Measurements from ENCODE around the gene TLX1.

The TLX1 gene

DNA sequence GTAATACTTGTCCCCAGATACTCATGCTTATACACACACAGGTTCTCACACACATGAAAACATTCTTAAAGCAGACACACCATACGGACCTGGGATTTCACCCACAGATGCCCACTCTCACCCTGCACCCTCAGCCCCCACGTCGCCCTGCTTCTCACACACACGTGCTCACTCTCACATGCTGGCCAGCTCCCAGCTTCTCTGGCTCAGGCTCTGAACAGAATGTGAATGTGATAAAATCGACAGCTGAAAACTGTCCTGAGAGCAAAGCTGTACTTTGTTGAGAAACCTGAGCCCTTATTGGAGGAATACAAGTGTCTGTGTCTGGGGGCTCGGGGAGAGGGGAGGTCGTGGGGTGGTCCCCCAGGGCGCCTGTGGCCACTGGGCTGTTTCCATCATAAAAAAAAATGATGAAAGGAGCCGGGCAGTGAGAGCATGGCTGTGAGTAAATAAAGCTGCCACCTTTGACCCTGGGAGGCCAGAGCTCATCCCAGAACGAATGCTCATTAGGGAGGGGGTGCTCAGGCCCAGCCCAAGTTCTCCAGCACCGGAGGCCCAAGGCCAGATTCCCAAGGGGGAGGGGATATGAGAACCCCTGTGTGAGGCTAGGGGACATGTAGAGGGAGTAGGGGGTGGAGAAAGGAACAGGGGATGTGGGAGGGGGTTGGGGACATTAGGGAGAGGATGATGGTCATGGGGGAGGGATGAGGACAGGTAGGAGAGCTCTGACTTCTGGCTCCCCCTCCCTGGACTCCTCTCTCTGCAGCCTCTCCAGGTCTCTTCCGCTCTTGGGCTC, 18.1 kb upstream of the TLX1 start:
- no peak for DNase-seq (ENCODE audit: low read depth)

GRCh38 chr10:101113890-101114403, 17.2 kb upstream of the TLX1 start:
- no peak for DNase-seq (ENCODE audit: low read depth)

DNA sequence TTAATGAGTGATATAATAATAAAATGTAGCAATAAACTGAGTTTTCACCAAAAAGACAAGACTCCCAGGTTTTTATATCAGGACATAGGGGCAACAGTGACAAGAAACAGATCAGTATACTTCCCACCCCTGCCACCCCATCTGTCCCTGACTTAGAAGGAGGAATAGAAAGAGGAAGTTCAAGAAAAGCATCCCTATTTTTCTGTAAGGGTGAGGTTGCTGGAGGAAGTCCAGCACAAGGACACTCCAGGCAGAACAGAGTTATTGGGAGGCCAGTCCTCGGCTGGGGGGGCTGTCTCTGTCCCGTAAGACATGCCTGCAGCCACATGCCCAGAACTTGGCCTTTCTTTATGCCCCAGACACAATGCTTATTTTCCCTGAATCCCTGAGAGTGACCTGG, 16.5 kb upstream of the TLX1 start:
- no peak for DNase-seq (ENCODE audit: low read depth)

GRCh38 chr10:101116754-101117153, 14.3 kb upstream of the TLX1 start:
- DNase-seq (ENCODE audit: low read depth): no peak

DNA sequence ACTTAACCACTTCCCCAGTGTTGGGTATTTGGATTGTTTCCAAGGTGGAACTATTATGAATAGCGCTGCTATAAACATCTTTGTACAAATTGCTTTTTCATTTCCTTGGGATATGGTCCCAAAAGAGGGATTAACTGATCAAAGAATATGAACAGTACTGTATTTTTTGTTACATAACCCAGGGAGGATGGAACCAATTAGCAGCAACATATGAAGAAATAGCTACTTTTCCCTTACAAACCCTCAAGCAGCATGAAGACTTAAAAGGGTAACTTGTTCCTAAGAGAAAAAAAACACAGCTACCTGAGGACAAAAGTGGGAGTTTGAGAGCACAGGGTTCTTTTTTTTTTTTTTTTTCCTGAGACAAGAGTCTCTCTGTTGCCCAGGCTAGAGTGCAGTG, 13.1 kb upstream of the TLX1 start:
- no peak for DNase-seq (ENCODE audit: low read depth)

GRCh38 chr10:101120520-101120883, 10.6 kb upstream of the TLX1 start:
- DNase-seq (ENCODE audit: low read depth): no peak

DNA sequence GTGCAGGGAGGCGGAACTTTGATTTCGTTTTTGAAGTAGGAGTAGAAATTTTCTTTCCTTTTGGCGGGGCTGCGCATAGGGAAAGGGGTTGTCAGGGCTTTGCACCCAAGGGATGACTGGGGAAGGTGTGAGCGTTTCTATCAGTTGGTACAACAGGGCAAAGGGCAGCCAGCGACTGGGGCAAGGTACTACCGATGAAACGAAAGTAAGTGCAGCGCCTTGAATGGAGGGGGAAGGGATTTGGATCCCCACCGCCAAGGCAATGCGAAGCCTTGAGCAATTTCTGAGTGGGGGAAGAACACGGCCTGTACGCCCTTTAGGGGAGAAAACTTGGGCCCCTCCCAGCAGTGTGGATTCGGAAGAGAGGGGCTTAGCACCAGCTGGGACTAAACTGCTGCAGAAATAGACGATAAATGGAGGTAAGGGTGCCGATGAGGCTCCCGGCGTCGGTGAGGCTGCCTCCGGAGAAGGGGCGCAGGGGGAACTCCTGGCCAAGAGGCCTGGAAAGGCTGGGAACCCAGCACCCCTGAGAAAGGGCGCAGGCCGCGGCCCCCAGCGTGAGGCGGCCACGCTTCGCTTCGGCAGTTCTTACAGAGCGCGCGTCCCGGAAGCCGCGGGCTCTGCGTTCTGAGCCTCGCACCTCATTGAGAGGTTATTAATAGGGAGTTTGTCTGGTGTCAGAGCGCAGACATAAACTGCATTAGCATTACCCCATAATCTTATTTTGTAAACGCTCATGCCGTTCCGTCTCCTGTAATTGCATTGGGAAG, 10.0 kb upstream of the TLX1 start:
- DNase-seq (ENCODE audit: low read depth): no peak

DNA sequence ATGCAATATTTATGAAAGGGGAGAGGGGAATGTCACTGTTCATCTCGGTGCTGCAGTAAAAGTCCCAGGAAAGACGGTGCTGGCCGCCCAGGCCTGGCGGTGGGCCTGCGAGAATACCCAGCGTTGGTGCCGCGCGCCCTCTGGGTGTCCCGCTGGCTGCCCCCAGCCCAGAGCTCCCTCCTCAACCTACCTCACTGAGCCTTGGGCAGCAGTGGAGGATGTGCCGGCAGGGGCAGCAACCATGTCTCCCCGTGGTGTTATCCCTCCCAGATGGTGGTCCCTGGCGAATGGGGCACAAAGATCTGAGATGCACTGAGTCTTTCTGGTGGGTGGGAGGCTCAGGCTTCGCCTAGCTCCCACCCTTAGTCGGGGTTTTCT, 9.5 kb upstream of the TLX1 start:
- no peak for DNase-seq (ENCODE audit: low read depth)

DNA sequence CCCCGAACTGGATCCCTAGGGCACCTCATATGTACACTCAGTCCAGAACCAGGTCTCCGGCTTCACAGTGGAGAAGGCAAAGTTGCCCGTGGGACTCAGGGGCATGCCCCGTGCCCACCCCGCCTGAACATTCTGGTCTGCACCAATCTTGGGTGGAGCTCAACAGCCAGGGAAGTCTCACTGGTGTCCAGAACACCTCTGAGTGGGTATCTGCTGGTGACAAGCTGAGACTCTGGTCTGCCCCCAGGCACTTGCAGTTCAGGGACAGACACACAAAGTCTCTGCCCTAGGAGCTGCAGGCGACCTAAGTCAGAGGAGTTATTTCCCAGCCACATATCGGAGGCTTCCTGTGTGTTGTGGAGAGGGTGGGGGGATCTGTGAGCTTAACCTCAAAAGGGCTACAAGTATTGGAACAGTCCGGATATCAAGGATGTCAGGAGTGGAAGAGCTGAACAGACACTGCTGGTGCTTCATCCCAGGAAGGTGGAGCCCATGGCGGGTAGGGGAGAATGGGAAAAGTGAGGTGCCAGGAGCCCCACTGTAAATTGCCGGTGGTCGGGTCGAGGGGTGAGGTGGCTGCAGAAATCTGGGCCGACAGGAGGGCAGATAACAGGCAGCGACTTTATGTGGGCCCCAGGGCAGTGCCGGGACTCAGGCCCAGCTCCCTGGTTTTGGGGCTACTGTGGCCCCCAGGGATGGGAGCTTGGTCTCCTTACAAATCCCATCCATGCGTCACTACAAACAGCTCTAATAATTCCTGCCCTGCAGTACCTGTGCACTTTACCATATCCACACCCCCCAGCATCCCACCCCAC, 8.6 kb upstream of the TLX1 start:
- DNase-seq (ENCODE audit: low read depth): no peak

DNA sequence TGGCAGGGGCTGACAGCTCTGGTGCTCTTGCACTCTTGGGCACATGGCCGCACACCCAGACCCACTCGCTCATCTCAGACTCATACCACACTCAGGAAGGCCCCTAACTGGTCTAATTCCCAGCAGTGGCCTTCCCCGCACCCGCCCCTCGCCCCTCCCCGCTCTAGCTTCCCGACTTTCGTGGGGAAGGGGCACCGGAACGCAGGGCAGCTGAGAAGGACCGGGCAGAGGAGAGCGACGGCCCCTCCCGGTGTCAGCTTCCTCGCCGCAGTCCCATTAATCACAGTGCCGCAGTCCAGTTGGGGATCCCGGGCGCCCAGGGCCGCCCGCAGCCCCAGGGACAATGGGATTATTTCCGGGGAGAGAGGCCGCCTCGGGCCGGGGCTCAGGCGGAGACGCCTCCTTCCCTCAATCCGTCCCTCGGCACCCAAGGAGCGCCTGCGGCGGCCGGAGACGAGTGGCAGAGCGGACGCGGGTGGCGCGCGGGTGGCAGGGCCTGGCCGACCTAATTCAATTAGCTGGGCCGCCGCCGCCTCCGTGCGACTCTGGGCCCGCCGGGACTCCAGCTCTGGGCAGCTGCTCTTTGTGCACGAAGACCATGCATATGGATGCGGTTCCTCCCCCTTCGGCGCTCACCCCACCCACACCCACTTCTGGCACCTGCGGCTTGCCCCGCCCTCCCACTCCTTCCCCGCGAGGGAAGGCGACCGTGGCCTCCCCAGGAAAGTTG, 7.8 kb upstream of the TLX1 start:
- no peak for DNase-seq (ENCODE audit: low read depth)

DNA sequence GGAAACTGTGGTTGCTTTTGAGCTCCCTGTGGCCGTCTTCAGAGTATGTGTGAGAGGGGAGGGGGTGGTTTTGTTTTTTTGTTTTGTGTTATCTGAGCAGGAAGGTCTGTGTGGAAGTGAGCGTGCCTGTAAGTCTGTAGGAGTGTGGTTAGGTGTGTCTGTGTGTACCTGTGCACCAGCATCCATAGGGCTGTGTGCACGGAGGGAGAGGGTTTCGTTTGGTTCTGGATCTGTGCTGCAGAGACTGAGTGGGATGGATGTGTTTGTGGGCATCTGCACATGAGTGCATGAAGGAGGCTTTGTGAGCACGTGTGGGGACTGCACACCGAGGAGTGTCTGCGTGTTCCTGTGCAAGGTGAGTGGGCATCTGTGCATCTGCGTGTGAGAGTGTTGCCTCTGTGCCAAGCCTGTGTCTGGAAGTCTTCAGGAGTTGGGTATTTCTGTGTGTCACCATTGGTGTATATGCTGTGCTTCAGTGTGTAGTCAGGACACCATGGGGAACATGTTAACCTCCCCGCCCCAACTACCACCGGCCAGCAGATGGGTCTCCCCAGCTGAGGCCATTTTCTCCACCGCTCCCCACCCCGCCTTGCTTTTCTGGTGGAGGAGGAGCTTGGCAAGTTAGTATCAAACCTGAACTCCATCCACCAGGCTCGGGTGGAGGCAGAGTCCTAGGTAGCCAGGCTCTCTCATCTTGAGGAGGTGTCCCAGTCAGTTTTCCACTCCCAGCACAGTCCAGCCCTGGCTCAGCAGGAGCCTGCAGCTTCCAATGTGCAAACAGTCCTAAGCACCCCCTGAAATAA, 7.1 kb upstream of the TLX1 start:
- no peak for DNase-seq (ENCODE audit: low read depth)

GRCh38 chr10:101124933-101125332, 6.2 kb upstream of the TLX1 start:
- no peak for DNase-seq (ENCODE audit: low read depth)

DNA sequence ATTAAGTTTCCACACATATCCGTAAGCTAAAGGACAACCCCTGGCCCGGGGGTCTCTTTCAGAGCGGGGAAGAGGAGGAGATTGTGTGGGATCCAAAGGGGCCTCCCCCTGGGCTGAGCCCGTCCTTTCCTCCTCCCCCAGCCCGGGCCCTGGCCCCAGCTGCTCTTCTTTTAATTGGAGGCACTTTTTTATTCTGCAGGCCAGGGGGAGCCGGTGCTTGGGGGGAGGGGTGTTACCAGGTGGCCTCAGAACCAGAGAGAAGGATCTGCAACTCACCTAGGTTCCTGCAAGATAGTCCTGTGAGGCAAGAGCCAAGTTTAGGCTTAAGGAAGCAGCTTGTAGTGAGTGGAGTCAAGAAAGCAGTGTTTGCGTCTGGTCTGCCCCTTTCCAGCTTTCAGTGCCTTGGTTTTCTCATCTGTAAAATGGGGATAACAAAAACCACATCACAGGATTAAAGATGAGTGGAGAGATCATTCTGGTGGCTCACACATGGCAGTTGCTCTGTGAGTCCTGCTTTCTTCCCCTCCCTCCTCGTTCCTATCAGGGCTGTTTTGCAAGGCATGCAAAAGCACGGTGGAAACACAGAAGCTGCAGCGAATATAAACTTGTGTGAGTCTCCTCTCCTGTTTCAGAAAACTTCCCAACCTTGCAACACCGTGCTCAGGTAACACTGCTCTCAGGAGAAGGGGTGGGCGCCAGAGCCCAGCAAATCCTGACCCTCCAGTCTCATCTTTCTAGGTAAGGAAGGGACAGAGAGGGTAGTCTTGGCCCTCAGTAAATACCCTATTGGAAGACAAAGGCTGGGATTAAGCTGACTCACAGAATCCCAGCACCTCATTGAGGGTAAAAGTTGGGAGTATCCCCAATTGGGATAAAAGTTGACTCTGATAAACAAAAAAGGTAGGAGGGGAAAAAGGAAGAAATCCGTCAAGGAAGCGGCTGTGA, 4.1 kb upstream of the TLX1 start:
- DNase-seq (ENCODE audit: low read depth): no peak

GRCh38 chr10:101130141-101130540, 959 bp upstream of the TLX1 start:
- DNase-seq (ENCODE audit: low read depth): no peak

- no peak for DNase-seq (ENCODE audit: low read depth)
These were observed 999 bp downstream of the TLX1 start for GRCh38 chr10:101131962-101132635.

DNA sequence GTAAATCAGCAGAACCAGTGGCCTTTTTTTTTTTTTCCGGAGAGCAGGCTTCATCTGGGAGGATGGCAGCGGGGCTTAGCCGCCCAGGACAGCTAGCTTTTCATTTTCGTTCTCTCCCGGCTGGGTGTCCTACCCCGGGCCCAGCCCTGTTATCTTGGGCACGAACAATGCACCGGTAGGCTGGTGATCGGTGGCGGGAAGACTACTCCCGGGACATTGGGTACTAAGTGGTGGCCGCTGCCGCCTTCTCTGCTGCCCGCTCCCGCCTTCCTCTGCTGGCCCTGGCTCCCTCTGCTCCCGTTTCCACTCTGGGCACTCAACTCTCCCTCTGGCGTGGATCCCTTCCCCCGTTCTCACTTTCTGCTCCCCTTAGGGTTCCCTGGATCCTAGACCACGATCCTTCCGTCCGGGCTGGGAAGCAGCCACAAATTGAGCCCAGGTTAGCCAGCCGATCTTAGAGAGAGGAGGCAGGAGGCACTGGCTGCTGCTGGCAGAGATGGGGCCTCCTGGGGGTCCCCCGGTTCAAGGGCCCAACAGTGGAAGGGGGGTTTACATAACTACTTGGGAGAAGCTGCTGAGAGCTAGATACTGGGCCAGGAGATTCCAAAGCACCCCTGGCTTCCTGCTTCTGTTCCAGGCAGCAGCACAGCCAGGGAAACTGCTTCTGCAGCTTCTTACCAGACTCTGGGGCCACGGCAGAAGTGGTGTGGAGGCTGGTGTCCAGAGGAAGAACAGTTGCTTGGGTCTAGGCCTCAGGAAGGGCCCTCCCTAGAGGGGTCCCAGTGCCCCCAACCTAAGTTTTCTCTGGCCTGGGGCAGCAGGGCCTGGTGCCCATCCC, 1.8 kb downstream of the TLX1 start:
- no peak for DNase-seq (ENCODE audit: low read depth)

DNA sequence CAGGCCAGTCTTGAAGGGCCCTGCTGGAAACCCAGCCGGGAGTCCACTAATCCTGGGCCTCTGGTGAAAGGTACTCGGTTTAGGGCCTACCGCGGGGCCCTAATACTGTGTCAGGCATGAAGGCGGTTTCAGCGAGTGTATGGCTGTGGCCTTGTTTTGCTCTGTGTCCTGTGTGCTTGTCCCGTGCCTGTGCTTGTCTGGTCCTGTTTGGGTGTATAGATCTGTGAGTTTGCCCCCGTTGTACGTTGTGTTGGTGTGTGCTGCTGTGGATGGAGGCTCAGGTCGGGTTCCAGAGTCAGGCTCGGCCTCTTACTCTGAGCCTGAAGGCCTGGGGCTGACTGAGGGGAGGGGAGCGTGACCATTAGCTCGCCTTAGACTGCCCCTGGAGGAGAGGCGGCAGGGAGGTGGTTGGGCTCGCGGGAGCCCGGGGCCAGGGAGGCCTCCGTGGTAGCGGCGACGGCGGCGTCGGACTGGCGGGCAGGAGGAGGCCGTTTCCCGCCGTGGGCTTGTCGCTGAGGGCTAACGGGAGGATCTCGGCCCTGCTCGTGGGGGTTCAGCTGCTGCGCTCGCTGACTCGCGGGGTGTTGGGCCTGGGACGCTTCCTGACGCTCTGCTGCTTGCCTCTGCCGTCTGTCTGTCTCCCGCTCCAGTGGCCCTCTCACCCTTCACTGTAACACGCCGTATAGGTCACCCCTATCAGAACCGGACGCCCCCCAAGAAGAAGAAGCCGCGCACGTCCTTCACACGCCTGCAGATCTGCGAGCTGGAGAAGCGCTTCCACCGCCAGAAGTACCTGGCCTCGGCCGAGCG, 2.6 kb downstream of the TLX1 start:
- DNase-seq (ENCODE audit: low read depth): no peak
